Ectodermal cell (in vitro differentiated cells): ENCODE measurements around the gene DGCR8.

Source experiments
- H3K27ac ChIP-seq: 2 replicates; pipeline ENCODE4 v1.7.0; 2013; ENCODE audit warnings: mild to moderate bottlenecking, low read depth, low read length; ENCODE audit not compliant: insufficient read depth, poor library complexity, severe bottlenecking
- H3K27me3 ChIP-seq: 2 replicates; pipeline ENCODE4 v1.7.0; 2013; ENCODE audit warnings: mild to moderate bottlenecking, low read length; ENCODE audit not compliant: insufficient read depth, control insufficient read depth, poor library complexity, severe bottlenecking
- H3K36me3 ChIP-seq: one replicate; pipeline ENCODE4 v1.7.0; 2013; ENCODE audit warnings: low read length; ENCODE audit not compliant: control insufficient read depth, insufficient read depth
- H3K4me1 ChIP-seq: one replicate; pipeline ENCODE4 v1.7.0; 2013; ENCODE audit warnings: low read length; ENCODE audit not compliant: control insufficient read depth, insufficient read depth
- H3K4me3 ChIP-seq: 2 replicates; pipeline ENCODE4 v1.7.0; 2013; ENCODE audit warnings: low read depth, low read length, control low read depth; ENCODE audit not compliant: insufficient read depth
- H3K9me3 ChIP-seq: 2 replicates; pipeline ENCODE4 v1.7.0; 2013; ENCODE audit warnings: mild to moderate bottlenecking, low read length, moderate library complexity; ENCODE audit not compliant: control insufficient read depth
- WGBS, 2 experiments: methylation state at CpG; one replicate each; pipeline ENCODE4 v1.1.7; 2013; ENCODE audit warnings: missing lambda C conversion rate in 2 of 2; 5-methylcytosine and 5-hydroxymethylcytosine counted together

The DGCR8 gene

DNA sequence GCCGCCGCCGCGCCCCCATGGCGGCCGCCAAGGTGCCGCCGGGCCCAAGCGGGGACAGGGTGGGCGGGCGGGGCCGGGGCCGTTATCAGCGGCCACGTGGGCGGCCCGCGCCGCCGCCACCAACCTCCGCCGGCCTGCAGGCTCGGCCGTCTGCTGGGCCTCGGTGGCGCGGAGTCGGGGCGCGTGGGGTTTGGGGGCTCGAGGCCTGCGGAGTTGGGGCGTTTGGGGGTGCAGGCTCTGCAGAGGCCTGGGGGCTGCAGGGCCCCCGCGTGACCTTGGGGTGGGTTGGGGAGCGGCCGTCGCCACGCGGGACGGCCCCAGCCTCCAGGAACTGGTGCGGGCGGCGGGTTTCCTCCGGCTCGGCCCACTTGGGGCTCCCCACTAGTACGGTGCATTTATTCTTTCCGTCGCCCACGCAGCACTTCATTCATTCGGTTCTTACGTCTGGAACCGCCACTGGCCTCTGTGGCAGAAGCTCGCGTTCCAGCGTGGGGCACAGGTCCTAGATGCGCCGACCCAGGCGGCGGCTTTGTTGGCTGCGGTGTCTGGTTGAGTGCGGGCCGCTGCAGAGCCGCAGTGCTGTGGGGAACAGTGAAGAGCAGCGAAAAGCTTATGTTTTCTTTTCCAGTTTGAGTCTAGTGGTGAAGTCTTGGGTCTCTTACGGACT is 37.7 kb downstream of the DGCR8 start:
- H3K36me3 ChIP-seq = peaks cover 36% of the 10 kb centered on the region
- H3K4me1 ChIP-seq = peaks cover 20% of the 10 kb centered on the region
- peak overlapping the region; percentile 98 for H3K4me3 ChIP-seq
- H3K27ac ChIP-seq = peak overlapping the region; percentile 60
- no peaks in the 10 kb centered on the region for H3K9me3 ChIP-seq
- no peaks in the 10 kb centered on the region for H3K27me3 ChIP-seq
- WGBS, 2 experiments = 0% methylated on average over 66 of the region's 66 CpGs

DNA sequence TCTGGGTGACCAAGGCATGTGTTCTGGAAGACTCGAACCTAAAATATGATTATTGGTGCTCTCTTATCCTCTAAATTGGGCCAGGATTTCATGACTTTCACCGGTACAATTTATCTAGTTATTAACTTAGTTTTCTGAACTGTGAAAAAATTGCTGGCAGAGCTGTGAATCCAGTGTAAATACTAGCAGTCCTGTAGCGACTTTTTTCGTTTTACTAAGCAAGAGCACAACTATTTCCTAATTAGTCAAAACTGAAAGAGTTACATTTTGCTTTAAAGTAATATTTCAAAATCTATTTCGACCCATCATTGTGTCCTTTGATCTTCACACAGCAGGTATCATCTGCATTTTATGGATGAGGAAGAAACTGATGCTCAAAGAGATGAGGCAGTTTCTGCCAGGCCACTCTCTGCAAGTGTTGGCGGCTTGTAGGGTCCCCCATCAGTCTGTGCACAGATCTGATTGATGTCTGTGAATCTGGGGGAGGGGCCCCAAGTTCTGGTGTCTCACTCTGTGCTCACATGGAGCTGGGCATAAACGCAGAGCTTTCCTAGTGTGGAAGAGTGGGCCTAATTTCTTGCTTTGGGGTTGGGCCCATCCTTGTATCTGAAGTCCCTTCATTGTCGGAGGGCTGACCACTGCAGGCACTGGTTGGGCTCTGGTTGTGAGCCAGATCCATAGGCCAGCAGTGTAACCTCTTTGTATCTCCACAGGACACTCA is 38.4 kb downstream of the DGCR8 start:
- Histone ChIP-seq H3K27me3 (no peaks in the 10 kb centered on the region), H3K9me3 (no peaks in the 10 kb centered on the region), H3K27ac (no peak overlapping the region), H3K4me1 (peaks cover 20% of the 10 kb centered on the region), H3K36me3 (peaks cover 37% of the 10 kb centered on the region), H3K4me3 (peak overlapping the region; percentile 98)
- 22 to 26% methylated on average over 8 of the region's 8 CpGs for WGBS, 2 experiments

DNA sequence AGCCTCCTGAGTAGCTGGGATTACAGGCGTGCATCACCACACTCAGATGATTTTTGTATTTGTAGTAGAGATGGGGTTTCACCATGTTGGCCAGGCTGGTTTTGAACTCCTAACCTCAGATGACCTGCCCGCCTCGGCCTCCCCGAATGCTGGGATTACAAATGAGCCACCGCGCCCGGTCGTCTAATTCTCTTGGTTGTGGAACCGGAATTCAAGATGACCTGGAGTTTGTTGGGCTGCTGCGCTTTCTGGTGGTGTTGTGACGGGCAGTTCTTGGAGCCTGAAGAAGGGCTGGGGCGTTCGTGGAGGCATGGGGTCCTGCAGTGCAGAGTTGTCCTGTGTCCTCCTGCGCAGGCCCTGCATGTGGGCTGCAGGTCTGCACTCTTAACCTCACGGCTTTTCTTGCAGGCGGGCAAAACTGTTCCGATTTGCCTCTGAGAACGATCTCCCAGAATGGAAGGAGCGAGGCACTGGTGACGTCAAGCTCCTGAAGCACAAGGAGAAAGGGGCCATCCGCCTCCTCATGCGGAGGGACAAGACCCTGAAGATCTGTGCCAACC is 41.9 kb downstream of the DGCR8 start:
- no peak overlapping the region for H3K27ac ChIP-seq
- H3K4me1 ChIP-seq = peaks cover 12% of the 10 kb centered on the region
- H3K9me3 ChIP-seq = no peaks in the 10 kb centered on the region
- H3K27me3 ChIP-seq = no peaks in the 10 kb centered on the region
- 95 to 96% methylated on average over 22 of the region's 22 CpGs for WGBS, 2 experiments
- peaks cover 62% of the 10 kb centered on the region for H3K36me3 ChIP-seq
- H3K4me3 ChIP-seq = no peak overlapping the region

GRCh38 chr22:20123366-20124082 is 43.5 kb downstream of the DGCR8 start:
- H3K27ac ChIP-seq = no peak overlapping the region
- no peak overlapping the region for H3K4me3 ChIP-seq
- H3K27me3 ChIP-seq = no peaks in the 10 kb centered on the region
- peaks cover 65% of the 10 kb centered on the region for H3K36me3 ChIP-seq
- H3K9me3 ChIP-seq = no peaks in the 10 kb centered on the region
- 97% methylated on average over 13 of the region's 13 CpGs for WGBS, 2 experiments
- H3K4me1 ChIP-seq = peaks cover 12% of the 10 kb centered on the region

- 95 to 97% methylated on average over 11 of the region's 11 CpGs for WGBS, 2 experiments
- Histone ChIP-seq H3K4me1 (peaks cover 5% of the 10 kb centered on the region), H3K27ac (no peak overlapping the region), H3K9me3 (no peaks in the 10 kb centered on the region), H3K4me3 (no peak overlapping the region), H3K27me3 (no peaks in the 10 kb centered on the region), H3K36me3 (peaks cover 63% of the 10 kb centered on the region)
These were observed 44.2 kb downstream of the DGCR8 start for GRCh38 chr22:20124083-20124787.

DNA sequence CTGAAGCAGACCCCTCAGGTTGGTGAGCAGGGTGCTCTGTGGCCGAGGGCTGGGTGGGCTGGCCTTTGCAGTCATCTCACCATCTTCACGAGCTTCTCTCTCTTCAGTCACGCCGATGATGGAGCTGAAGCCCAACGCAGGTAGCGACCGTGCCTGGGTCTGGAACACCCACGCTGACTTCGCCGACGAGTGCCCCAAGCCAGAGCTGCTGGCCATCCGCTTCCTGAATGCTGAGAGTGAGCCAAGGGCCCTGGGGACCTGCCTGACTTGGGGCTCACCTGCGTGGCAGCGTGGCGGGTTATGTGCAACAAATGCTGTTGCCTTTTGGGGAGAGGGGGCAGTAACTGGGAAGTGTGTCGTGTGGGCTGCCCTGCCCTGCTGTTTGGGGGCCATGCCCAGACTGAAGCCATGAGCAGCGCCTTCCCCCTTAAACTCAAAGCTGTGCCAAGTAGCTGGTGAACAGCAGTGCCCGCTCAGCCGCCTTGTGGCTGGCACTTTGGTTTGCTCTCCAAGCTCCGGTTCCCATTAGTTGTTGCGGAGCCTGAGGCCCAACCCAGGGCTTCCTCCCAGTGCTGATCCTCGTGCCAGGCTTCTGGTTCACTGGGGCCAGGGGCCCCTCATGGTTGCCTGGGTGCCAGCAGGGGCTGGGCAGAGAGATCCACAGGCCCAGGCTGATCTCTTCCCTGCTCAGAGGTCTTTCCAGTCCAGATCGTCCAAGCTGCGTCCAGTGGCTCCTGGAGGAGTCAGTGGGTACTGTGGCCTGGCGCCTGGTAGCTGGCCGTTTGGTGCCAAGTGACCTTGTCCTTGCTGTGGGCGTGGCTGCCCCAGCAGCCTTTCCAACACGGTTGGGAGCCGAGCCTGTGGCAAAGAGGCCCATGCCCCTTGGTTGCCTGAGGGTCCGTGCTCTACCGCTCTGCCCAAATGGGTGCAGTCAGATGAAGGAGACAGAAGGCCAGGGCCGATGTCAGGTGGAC is 45.4 kb downstream of the DGCR8 start:
- no peaks in the 10 kb centered on the region for H3K27me3 ChIP-seq
- H3K4me1 ChIP-seq = no peaks in the 10 kb centered on the region
- H3K36me3 ChIP-seq = peaks cover 52% of the 10 kb centered on the region
- H3K9me3 ChIP-seq = no peaks in the 10 kb centered on the region
- H3K4me3 ChIP-seq = no peak overlapping the region
- WGBS, 2 experiments = 96 to 97% methylated on average over 32 of the region's 32 CpGs
- no peak overlapping the region for H3K27ac ChIP-seq

- no peak overlapping the region for H3K27ac ChIP-seq
- H3K36me3 ChIP-seq = peaks cover 43% of the 10 kb centered on the region
- 95 to 96% methylated on average over 19 of the region's 19 CpGs for WGBS, 2 experiments
These were observed 46.4 kb downstream of the DGCR8 start for GRCh38 chr22:20126284-20127029.

GRCh38 chr22:20127318-20127868 is 47.4 kb downstream of the DGCR8 start:
- Histone ChIP-seq H3K9me3 (no peaks in the 10 kb centered on the region), H3K27ac (no peak overlapping the region), H3K4me3 (no peak overlapping the region), H3K36me3 (peaks cover 33% of the 10 kb centered on the region), H3K4me1 (no peaks in the 10 kb centered on the region), H3K27me3 (no peaks in the 10 kb centered on the region)
- 96 to 97% methylated on average over 15 of the region's 15 CpGs for WGBS, 2 experiments

More at GRCh38 chr22:20126284-20127029, 46.4 kb downstream of the DGCR8 start:
- no peaks in the 10 kb centered on the region for H3K9me3 ChIP-seq
- no peaks in the 10 kb centered on the region for H3K27me3 ChIP-seq
- H3K4me3 ChIP-seq = no peak overlapping the region
- no peaks in the 10 kb centered on the region for H3K4me1 ChIP-seq
